Stimulated activated CD8-positive, alpha-beta memory T cell treated with anti-CD3 and anti-CD28 coated beads, Interleukin-12 subunit alpha, Interleukin-12 subunit beta, amount 100 ng/mL, for 24 hours (primary cell): ENCODE results near the gene CAMK1D.
"Not testable (repeated sequence)": the region's sequence is repeated elsewhere in the genome, so short reads cannot be mapped to it uniquely, and the experiment has no call there.

Source experiments
- DNase-seq: peaks from one replicate; pipeline ENCODE4 v3.0.0-alpha.2; 2020; ENCODE audit errors: extremely low read depth

The CAMK1D gene

GRCh38 chr10:12846718-12847117 lies 497.4 kb downstream of the CAMK1D start:
- DNase-seq = no peak

DNA sequence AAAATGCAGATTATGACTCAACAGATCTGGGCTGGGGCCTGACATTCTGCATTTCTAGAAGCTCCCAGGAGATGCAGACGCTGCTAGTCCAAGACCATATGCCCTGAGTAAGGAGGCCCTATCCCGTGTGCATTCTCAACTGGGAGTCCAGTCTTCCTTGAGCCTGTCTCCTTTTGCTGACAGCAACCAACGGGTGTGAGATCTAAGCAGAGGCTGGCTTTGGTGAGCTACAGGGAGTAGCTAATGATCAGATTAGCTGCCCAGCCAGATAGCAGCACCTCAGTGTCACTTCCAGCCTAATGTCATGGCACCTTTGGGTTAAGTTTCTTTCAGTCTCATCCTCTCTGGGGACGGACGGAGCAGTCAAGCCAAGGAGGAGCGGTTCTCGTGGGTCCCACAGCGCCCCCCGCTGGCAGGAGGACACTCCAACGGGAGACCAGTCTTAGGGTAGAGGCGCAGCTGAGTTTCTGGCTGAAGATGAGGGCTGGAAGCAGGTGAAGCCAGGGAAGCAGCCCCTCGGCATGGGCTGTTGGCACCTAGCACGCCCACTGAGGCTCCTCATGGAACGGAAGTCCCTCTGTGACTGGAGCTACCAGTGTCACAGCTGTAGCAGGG lies 498.1 kb downstream of the CAMK1D start:
- no peak for DNase-seq

GRCh38 chr10:12848439-12849173 lies 499.3 kb downstream of the CAMK1D start:
- no peak for DNase-seq

- no peak for DNase-seq
Measured at GRCh38 chr10:12849319-12850181, 500.2 kb downstream of the CAMK1D start.

- DNase-seq = no peak
Measured at GRCh38 chr10:12852687-12853086, 503.3 kb downstream of the CAMK1D start.

DNA sequence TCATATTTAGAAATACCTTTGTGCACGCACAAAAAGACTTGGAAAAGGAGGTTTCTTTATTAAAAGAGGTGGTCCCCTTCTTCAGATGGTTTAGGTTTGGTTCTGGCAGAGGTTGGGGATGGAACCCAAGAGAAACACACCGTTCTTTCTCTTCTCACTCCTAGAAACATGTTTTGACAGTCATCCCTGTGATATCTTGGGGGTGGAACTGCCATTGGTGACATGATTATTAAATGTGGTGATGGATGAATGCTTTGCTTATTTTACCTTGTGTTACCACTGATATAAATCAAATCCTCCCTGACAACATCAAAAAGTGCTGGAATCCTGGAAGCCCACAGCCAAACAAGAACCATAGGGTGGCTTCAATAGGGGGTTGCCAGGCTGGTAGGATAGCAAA lies 505.6 kb downstream of the CAMK1D start:
- DNase-seq = no peak

DNA sequence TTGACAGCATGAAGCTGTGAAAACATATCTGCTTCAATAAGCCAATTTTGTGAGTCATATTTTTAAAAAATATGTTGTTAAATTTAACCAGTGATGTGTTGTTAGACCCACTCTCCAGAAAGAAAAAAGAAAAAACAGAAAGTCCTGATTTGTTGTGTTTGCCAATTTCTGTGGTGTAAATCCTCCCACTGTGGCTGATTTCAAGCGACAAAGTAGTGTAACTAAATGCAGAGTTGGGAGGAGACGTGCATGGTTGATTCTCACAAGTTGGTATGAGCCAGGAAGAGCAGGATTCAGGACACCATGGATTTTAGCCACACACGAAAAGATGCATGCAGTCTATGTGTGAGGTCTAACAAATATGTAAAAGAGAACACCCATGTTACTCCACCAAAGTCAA lies 513.1 kb downstream of the CAMK1D start:
- DNase-seq = no peak

DNA sequence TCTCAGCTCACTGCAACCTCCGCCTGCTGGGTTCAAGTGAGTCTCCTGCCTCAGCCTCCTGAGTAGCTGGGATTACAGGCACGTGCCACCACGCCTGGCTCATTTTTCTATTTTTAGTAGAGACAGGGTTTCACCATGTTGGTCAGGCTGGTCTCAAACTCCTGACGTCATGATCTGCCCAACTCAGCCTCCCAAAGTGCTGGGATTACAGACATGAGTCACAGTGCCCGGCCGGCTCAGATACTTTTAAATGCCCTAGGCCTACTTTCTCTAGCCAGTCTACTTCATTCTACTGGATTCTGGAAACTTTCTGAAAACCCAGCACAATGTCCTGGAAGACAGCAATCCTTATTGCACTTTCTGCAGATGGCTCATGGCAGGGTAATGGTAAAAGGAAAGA lies 516.2 kb downstream of the CAMK1D start:
- DNase-seq = not testable (repeated sequence)

DNA sequence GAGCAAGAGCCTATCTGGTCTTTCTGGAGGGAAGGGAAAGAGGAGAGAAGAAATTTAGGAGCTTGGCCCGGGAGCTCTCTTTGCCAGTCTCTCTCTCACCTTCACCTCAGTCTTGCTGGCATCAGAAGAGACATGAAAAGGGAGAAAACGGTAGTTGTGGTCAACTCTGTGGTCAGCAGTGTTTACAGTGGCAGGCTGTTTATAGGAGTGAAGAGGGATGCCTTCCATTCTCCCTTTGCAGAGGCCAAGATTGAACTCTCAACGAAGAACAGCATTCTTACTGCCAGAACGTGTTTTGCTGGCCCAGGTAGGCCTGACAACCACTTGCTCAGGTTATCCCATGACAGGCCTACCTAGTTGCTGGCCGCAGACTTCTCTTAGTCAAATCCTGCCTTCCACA lies 518.9 kb downstream of the CAMK1D start:
- DNase-seq = no peak

GRCh38 chr10:12869427-12869826 lies 520.1 kb downstream of the CAMK1D start:
- no peak for DNase-seq

GRCh38 chr10:12872577-12872976 lies 523.2 kb downstream of the CAMK1D start:
- DNase-seq = no peak

GRCh38 chr10:12873172-12873571 lies 523.8 kb downstream of the CAMK1D start:
- DNase-seq = no peak

GRCh38 chr10:12874501-12874900 lies 525.2 kb downstream of the CAMK1D start:
- no peak for DNase-seq

GRCh38 chr10:12875100-12875499 lies 525.8 kb downstream of the CAMK1D start:
- no peak for DNase-seq

- no peak for DNase-seq
Measured at GRCh38 chr10:12876266-12876665, 526.9 kb downstream of the CAMK1D start.

- DNase-seq = no peak
Measured at GRCh38 chr10:12877150-12877549, 527.8 kb downstream of the CAMK1D start.

- no peak for DNase-seq
Measured at GRCh38 chr10:12880423-12880822, 531.1 kb downstream of the CAMK1D start.

DNA sequence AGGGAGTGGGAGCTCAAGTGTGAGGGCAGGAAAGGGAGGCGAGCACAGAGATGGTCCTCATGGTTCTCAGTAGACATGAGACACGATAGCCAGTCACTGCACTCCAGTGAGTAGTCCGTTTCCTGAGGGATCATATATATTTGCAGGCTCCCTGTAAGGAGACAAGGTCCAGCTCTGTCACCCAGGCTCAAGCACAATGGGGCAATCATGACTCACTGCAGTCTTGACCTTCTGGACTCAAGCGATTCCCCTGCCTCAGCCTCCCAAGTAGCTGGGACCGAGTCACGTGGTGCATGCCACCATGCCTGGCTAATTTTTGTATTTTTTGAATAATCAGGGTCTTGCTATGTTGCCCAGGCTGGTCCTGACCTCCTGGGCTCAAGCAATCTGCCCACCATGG lies 535.5 kb downstream of the CAMK1D start:
- DNase-seq = no peak
